HUES48 (cell line): ENCODE measurements around the gene PEAK1.

Experiments used
- H3K27ac ChIP-seq: one replicate; pipeline ENCODE4 v1.7.0; 2013; ENCODE audit warnings: low read depth, low read length, inconsistent platforms
- H3K27me3 ChIP-seq: 2 replicates; pipeline ENCODE4 v1.6.1; 2013; ENCODE audit warnings: mild to moderate bottlenecking, low read length; ENCODE audit not compliant: control insufficient read depth, insufficient read depth
- H3K36me3 ChIP-seq: 2 replicates; pipeline ENCODE4 v1.6.1; 2013; ENCODE audit warnings: low read length; ENCODE audit not compliant: control insufficient read depth, insufficient read depth
- H3K4me1 ChIP-seq: 2 replicates; pipeline ENCODE4 v1.6.1; 2013; ENCODE audit warnings: mild to moderate bottlenecking, low read length; ENCODE audit not compliant: control insufficient read depth, insufficient read depth
- H3K4me3 ChIP-seq: 2 replicates; pipeline ENCODE4 v1.5.1; 2013; ENCODE audit warnings: mild to moderate bottlenecking, low read depth, low read length
- H3K9ac ChIP-seq: 2 replicates; pipeline ENCODE4 v1.6.1; 2013; ENCODE audit warnings: mild to moderate bottlenecking, low read depth, low read length, moderate library complexity
- H3K9me3 ChIP-seq: 2 replicates; pipeline ENCODE4 v1.6.1; 2013; ENCODE audit warnings: low read length; ENCODE audit not compliant: control insufficient read depth, insufficient read depth

The PEAK1 gene

DNA sequence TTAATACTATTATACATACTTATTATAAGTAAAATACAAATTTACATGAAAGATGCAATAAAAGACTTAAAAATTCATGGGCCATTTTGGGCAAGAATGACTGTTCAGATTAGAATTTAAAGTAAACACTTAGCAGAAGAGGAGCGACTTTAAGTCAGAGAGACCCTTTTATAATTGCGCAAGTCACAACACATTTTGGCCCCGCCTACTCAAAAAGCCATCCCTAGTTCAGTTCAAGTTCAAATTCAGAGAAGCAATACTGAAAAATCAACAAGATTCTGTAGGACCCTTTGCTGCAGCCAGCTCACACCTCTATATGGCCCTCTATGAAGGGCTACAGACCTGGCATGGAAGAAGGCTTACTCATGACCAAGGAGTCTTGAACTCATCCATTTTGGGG, 64.6 kb downstream of the PEAK1 start:
- Histone ChIP-seq H3K9me3 (no peaks in the 10 kb centered on the region), H3K4me1 (peaks cover 9% of the 10 kb centered on the region; the same call in 1 of the 2 replicates), H3K4me3 (no peak overlapping the region), H3K36me3 (no peaks in the 10 kb centered on the region), H3K27me3 (no peaks in the 10 kb centered on the region), H3K9ac (no peak overlapping the region), H3K27ac (no peak overlapping the region)

DNA sequence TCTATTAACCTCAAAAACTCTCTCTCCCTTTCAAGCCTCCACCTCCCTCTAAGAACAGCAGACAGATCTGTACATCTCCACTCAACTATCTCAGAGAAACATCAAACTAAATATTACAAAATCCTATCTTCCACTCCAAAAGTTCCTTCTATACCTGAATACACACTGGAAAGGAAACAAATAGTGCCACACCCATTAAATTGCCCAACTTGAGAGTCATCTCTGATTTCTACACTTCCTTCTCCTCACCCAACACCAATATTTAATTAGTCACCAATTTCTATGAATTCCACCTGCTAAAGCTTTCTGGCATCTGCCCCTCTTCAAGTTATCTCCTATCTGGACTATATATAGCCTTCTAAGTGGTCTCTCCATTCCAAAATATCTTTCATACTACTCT, 65.8 kb downstream of the PEAK1 start:
- no peak overlapping the region for H3K27ac ChIP-seq
- no peaks in the 10 kb centered on the region for H3K9me3 ChIP-seq
- H3K4me3 ChIP-seq: no peak overlapping the region
- no peak overlapping the region for H3K9ac ChIP-seq
- H3K36me3 ChIP-seq: no peaks in the 10 kb centered on the region
- H3K27me3 ChIP-seq: no peaks in the 10 kb centered on the region
- peaks cover 15% of the 10 kb centered on the region; the same call in 1 of the 2 replicates for H3K4me1 ChIP-seq

DNA sequence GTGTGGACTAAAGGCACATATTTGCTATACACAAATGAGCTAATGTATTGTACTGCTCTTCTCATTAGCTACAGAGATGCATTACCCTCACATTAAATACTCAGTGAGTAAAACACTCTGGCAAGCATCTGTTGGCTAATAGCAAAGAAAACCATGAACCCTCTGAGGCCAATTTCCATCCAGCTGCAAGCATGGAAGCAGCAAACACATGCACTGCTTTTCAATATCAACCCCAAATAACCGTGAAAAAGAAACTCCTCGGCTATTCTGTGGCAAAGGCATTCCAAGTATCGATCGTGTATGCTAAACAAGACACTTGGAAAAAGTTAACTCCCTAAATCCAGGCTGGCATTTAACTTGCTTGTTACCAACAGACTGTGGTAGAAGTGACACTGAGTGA, 67.0 kb downstream of the PEAK1 start:
- Histone ChIP-seq H3K9ac (no peak overlapping the region), H3K4me1 (peaks cover 15% of the 10 kb centered on the region; the same call in 1 of the 2 replicates), H3K4me3 (no peak overlapping the region), H3K27me3 (no peaks in the 10 kb centered on the region), H3K9me3 (no peaks in the 10 kb centered on the region), H3K27ac (no peak overlapping the region), H3K36me3 (no peaks in the 10 kb centered on the region)

DNA sequence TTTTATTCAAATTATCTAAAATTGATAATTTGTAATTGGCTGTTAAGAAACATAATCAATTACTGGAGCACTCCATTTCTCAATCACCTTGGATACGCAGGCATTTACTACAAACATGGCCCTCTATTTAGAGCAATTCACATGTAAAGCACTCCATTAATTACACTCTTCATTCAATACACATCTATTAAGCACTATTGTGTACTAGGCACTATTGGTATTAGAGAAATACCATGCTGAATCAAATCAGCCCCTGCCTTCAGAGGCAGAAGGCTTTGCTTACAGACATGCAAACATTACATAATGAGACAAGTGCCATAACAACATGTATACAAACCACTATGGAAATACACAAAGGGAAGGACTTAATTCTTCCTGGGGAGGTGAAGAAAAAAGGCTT, 69.1 kb downstream of the PEAK1 start:
- Histone ChIP-seq H3K27ac (no peak overlapping the region), H3K36me3 (no peaks in the 10 kb centered on the region), H3K27me3 (no peaks in the 10 kb centered on the region), H3K4me3 (no peak overlapping the region), H3K4me1 (peaks cover 15% of the 10 kb centered on the region; the same call in 1 of the 2 replicates), H3K9me3 (no peaks in the 10 kb centered on the region), H3K9ac (no peak overlapping the region)

DNA sequence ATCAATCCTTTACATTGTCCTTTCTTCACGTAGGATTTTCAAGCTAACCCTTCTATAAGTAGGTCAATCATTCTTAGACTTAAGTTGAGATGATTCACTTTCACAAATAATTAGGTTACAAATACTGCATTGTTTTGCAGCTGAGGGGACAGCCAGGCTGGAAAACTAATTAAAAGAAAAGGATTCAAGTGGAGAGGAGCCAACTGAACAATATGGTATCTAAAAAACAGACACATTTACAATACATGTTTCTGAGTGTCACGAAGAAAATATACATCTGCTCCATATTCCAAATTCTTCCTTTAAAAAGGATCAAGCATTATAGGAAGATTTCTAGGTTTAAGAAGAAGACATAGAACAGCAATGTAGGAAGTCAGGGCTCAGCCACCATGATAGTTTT, 70.2 kb downstream of the PEAK1 start:
- Histone ChIP-seq H3K27ac (no peak overlapping the region), H3K9ac (no peak overlapping the region), H3K36me3 (no peaks in the 10 kb centered on the region), H3K4me1 (peaks cover 15% of the 10 kb centered on the region; the same call in 1 of the 2 replicates), H3K27me3 (no peaks in the 10 kb centered on the region), H3K9me3 (no peaks in the 10 kb centered on the region), H3K4me3 (no peak overlapping the region)

DNA sequence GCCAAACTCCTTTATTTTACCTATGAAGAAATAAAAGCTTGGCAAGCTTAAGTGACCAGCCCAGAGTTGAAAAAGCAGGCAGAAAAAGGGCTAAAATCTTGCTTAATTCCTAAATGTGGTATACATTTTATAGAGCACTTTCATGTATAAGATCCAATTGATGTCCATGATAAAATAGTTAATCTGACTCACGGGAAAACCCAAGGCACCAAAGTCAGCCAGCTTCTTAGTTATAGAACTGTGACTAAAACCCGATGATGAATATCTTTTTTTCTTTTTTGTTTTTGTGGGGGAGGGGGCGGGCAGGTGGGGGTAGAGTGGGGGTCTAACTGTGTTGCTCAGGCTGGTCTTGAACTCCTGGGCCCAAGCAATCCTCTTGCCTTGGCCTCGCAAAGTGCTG, 71.4 kb downstream of the PEAK1 start:
- H3K9ac ChIP-seq: no peak overlapping the region
- H3K4me3 ChIP-seq: no peak overlapping the region
- H3K9me3 ChIP-seq: no peaks in the 10 kb centered on the region

DNA sequence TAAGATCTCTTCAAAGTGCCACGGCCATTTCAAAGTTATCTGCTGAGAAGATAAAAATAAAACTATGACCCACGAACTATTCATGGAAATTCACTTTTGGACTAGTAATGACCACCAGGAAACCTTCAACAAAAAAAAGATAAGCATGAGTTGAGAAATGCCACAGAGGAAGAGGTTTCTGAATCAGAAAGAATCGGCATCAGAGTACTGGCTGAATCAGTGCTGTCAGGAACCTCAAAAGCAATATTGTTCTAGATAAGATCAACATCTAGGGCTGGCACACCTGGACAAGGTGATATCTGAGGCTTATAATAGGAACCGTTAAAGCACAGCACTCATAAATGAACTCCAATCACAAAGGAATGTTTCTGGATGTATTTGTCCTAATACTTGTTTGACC, 72.7 kb downstream of the PEAK1 start:
- Histone ChIP-seq H3K9me3 (no peaks in the 10 kb centered on the region), H3K27me3 (no peaks in the 10 kb centered on the region), H3K4me1 (peaks cover 15% of the 10 kb centered on the region; the same call in 1 of the 2 replicates), H3K36me3 (no peaks in the 10 kb centered on the region), H3K9ac (no peak overlapping the region), H3K27ac (no peak overlapping the region), H3K4me3 (no peak overlapping the region)

More for the DNA sequence above, 71.4 kb downstream of the PEAK1 start:
- Histone ChIP-seq H3K4me1 (peaks cover 15% of the 10 kb centered on the region; the same call in 1 of the 2 replicates), H3K36me3 (no peaks in the 10 kb centered on the region), H3K27me3 (no peaks in the 10 kb centered on the region), H3K27ac (no peak overlapping the region)

DNA sequence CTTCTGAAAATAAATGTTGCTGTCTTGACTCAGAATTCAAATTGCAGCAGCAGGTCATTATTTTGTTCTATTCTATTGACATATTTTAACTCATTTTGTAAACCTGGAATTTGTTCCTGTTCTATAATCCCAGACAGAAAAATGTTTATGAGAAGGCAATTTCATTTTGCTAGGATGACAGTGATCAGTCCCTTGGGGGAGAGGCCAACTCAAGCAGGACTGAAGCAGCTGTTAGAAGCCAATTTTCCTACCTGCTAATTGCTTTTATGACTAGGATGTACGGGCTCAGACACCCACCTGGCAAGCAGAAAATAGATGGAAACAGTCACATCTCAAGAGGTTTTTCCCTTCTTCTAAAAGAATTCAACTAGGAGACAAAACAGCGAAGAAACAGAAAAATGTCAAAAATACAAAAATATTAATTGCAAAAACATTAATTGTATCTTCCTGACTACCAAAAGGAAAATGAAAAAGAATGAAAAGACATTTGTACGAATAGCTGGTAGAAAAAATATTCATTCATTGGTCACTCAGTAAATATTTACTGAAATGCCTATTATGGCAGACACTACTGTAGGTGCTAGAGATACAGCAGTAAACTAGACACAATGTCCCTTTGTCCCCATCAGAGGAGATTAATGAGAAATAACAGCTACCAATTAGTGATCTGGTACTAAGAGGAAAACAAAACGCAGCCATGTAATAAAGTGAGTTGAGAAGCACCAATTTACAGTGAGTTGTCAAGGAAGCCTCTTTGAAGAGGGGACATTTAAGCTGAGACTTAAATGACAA, 73.5 kb downstream of the PEAK1 start:
- peaks cover 2% of the 10 kb centered on the region; the same call in 1 of the 2 replicates for H3K9me3 ChIP-seq
- H3K4me1 ChIP-seq: peaks cover 14% of the 10 kb centered on the region; the same call in 1 of the 2 replicates
- H3K36me3 ChIP-seq: no peaks in the 10 kb centered on the region
- no peak overlapping the region for H3K9ac ChIP-seq
- H3K27ac ChIP-seq: no peak overlapping the region
- H3K27me3 ChIP-seq: no peaks in the 10 kb centered on the region
- no peak overlapping the region for H3K4me3 ChIP-seq

DNA sequence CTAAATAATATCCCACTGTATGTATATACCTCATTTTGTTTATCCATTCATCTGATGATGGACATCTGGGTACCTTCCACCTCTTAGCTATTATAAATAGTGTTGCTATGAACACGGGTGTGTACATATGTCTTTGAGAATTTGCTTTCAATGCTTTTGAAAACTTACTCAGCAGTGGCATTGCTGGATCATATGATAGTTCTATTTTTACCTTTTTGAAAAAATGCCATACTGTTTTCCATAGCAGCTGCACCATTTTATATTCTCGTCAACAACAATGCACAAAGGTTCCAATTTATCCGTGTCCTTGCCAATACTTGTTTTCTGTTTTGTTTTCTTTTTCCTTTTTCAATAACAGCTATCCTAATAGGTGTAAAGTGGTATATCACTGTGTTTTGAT, 77.1 kb downstream of the PEAK1 start:
- Histone ChIP-seq H3K9me3 (peaks cover 2% of the 10 kb centered on the region; the same call in 1 of the 2 replicates), H3K27ac (no peak overlapping the region), H3K36me3 (no peaks in the 10 kb centered on the region), H3K4me3 (no peak overlapping the region), H3K4me1 (no peaks in the 10 kb centered on the region), H3K9ac (no peak overlapping the region), H3K27me3 (no peaks in the 10 kb centered on the region)

DNA sequence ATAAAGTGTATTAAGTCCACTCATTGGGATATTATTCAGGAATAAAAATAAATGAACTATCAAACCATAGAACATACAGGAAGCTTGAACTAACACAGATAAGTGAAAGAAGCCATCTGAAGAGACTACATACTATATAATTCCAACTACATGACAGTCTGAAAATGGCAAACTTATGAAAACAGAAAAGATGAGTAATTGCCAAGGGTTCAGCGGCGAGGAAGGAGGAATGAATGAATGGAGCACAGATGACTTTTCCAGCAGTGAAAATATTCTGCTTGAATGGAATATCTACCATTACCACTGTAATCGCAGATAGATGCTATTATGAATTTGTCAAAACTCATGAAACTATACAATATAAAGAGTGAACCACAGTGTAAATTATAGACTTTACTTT, 79.7 kb downstream of the PEAK1 start:
- no peaks in the 10 kb centered on the region for H3K27me3 ChIP-seq
- no peak overlapping the region for H3K9ac ChIP-seq
- no peak overlapping the region for H3K4me3 ChIP-seq
- H3K9me3 ChIP-seq: peaks cover 2% of the 10 kb centered on the region; the same call in 1 of the 2 replicates
- no peak overlapping the region for H3K27ac ChIP-seq
- H3K4me1 ChIP-seq: no peaks in the 10 kb centered on the region
- H3K36me3 ChIP-seq: no peaks in the 10 kb centered on the region

DNA sequence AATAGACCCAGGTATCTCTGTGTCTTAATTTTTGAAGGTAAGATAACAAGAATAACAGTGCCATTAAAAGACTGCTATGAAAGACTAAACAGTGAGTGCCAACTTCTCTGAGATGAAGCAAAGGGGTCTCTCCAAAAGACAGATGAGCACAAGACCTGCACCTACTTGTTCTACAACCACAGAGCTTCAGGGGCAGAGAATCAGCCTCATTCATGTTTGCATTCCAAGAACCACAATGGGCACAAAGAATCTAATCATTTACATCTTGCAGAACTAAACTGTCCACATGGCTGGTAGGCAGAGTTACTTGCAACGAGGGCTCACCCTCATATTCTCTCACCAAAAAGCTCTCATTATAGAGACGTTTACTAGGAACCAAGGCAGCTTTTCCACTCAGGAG, 83.9 kb downstream of the PEAK1 start:
- Histone ChIP-seq H3K9me3 (no peaks in the 10 kb centered on the region), H3K27me3 (no peaks in the 10 kb centered on the region), H3K27ac (no peak overlapping the region), H3K4me1 (no peaks in the 10 kb centered on the region), H3K4me3 (no peak overlapping the region), H3K36me3 (no peaks in the 10 kb centered on the region), H3K9ac (no peak overlapping the region)
